Occipital lobe (tissue), 2 donors: ENCODE data around the gene DDX20. TPM values are rescaled to one million over a fixed set of nuclear protein-coding genes. Genes with fewer than 3 reads are reported as not detected.
"Not testable (repeated sequence)": the region's sequence is repeated elsewhere in the genome, so short reads cannot be mapped to it uniquely, and the experiment has no call there.

ENCODE experiments used
- DNase-seq: peaks from one replicate; lab custom pipeline; 2025; lab: John Stamatoyannopoulos, UW
- total RNA-seq: library from RNA; depleted of rRNA; stranded (reverse); fragments of >200 nt; gene quantifications from one replicate; pipeline ENCODE4 v1.2.3, GENCODE V29; 2014

Gene DDX20
- total RNA-seq, 1 donor from 2014 or later = 22.6 TPM

DNA sequence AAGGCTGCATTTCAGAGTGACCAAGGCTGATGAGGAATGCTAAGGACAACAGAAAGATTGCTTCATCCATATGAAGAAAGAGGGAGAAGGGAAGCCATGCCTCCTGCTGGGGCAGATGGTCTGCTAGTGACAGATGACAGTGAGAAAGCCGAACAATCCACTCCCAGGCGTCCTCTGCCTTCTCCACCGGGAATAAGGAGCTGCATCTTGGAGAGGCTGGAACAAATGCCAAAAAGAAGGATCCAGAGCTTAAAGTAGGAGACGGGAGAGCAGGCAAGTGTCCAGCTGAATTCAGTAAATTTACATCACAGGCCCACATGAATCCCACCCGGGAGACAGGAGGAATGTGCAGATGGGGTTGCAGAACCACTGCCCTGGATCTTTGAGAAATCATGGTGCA is 33.4 kb downstream of the DDX20 start:
- DNase-seq = no peak

DNA sequence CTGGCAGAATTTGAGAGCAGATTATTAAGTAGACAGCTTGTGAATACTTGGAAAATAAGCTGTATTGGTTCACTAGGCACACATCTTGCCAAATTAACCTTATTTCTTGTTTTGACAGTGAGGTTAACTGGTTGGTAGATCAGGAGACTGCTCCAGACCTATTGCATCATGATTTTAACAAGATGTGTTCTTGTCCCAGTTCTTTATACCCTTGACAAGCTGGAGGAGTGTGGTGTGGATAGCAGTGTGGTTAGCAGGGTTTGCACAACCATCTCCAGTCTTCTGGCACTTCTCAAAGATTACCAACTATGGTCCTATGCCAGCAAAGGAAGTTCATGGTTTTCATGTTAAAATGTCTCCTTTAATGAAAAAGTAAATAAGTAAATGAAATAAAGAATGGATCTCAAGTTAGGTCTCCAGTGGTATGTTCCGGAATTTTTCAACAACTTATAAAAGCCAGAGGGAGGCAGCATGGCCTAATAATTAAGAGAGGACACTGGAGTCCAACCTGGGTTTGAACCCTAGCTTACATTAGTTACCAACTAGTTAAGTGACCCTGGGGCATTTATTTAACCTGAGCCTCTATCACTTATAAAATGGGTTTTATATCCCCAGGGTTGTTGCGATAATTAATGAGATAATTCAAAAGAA is 34.1 kb downstream of the DDX20 start:
- no peak for DNase-seq

DNA sequence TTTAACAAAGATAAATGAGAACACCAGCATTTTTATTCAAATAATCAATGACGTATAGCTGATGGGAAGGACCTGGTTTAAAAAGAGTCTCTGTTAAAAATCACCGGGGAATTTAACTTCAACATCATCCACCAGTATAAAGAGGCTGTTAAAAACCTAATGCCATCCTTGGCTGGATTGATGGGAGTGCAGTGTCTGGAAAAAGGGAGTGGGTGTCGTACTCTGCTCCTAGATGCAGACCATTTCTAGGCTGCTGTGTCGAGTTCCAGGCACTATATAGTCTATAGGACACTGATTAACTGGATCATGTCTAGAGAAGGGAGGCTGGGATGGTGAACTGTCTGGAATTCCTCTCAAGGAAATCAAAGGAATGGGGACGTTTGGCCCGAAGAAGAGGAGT is 36.1 kb downstream of the DDX20 start:
- no peak for DNase-seq

DNA sequence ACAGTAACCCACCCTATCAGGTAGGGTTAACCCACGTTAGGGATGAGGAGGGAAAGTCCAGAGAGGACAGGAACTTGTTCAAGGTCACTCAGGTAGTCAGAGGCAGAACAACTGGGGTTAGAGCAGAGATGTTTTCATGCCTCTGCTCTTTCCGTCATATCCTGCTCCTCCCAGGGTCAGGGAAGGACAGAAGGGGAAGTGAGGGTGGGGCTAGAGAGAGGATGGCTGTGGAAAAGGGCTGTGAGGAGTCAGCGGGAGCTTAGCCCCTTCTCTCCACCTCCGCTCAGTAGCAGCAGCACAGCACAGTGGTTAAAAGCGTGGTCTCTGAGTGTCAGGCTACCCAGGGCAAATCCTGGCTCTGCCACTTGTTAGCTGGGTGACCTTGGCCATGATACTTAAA is 36.5 kb downstream of the DDX20 start:
- DNase-seq = no peak

DNA sequence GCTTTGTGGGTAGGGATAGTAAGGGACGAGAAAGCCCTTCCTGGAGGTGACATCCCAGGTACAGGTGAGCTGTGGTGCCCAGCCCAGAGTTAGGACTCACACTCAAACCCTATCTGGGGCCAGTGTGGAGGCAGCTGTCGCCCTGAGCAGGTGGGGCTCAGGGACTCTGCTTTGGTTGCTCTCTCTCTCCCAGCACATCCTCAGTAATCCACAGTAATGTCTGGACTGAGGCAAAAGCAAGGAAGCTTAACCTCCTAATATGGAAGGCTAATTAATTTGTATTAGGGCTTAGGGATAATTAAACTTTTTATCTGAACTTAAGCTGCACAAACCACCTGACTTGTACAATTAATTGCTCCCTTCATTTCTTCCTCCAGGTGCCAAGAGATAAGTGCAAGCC is 38.2 kb downstream of the DDX20 start:
- DNase-seq = no peak

DNA sequence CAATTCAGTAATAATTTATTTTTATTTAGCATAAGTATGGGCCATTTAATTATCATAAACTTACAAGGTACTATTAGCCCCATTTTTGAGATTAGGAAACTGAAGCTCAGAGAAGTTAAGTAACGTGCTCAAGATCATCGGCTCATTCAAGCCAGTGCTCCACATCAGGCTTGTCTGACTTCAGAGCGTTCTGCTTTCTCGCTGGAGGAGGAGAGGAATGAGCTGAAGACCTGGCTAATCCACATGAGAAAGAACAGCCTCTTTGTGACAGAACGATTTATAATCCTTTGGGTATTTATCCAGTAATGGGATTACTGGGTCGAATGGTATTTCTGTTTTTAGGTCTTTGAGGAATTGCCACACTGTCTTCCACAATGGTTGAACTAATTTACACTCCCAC is 39.7 kb downstream of the DDX20 start:
- no peak for DNase-seq

DNA sequence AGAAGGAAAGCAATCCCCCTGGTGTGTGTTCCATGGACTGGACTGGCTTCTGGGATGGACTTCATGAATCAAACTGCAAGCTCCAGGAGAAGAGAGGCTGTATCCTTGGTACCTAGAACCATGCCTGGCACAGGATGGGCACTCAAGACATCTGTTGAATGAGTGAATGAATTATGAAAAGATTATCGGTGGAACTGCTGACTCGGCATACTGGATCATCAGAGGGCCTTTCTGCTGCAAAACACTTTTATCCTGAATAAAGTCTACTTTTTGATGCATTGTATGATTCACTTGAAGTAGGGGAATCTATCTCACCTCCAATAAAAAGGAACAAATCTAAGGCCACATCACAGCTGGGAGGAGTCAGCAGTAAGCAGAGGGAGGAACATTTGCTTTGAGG is 42.9 kb downstream of the DDX20 start:
- DNase-seq = no peak

DNA sequence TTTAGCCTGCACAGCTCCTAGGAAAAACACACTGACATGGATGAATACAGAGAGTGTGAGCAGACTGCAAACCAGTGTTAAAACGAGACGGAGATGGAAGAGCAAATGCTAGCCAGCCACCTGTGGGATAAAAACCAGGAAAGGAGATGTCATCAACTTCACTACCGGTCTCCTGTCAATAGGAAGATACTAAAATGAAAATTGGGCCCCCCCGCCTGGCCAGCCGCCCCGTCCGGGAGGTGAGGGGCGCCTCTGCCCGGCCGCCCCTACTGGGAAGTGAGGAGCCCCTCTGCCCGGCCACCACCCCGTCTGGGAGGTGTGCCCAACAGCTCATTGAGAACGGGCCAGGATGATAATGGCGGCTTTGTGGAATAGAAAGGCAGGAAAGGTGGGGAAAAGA is 44.0 kb downstream of the DDX20 start:
- not testable (repeated sequence) for DNase-seq

DNA sequence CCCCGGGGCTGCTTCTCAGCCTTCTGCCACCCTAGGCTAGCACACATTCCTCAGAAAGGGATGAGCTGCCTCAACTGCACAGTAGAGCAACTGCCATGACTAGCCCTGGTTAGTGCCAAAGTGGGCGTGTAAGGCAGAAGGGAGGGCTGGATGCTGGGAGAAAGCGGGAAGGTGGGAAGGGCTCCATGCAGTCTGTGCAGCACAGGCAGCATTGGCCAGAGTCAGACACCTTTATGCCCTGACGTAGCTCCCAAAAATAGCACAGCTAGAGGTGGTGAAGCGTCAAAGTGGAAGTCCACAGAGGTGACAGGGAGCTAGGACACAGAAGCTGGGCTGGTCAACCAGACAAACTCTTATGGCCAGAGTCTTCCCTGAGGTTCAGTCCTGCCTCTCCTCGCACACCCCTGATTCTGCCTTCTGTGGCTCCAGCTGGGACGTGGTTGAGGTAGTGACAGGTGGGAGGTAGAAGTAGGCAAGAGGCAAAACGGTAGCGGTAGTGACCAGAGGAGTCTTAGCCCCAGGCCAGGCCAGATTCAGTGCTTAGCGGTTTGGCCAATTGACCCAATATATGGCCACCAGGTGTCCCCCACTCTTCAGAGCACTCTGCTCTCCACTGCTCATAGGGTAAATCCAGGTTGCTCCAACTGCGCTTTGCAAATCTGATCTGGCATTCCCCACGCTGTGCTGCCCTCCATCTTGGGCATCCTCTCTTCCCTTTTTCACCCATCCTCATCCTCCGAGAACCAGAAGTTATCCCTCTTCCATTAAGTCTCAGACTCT is 45.6 kb downstream of the DDX20 start:
- DNase-seq = no peak

DNA sequence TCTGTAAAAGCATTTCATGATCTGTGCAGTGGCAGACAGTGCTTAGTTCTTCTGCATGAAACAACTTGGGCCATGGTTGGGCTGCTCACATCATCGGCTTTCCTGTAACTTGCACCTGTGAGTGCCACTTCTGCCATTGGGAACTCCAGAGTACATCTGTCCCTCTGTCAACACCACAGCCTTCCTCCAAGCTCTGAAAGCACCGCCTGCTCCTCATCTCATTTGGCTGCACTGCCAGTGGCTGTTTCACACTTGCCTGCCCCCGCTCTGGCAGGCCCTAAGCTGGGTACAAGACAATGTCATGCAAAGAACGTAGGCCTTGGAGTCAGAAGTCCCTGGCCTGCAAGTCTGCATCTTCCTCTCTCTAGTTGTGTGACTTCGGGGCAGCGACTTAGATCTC is 46.4 kb downstream of the DDX20 start:
- DNase-seq = no peak

DNA sequence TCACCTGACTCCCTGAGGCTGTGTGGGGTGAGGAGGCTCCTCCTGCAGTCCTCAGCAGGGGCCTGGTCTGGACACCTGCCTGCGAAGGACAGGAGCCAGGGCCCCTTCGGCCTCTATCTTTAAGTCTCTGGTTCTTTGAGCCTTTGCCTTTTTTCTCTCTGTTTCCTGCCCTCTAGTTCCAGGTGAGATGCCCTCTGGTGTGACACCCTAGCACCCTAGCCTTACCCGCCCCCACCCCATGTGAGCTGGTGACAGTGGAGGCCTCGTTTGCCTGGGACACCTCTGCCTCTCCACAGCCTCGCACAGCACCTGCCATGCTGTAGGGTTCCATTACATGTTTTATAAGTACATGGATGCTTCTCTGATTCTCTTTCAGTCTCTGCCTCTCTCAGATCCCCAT is 47.3 kb downstream of the DDX20 start:
- no peak for DNase-seq

DNA sequence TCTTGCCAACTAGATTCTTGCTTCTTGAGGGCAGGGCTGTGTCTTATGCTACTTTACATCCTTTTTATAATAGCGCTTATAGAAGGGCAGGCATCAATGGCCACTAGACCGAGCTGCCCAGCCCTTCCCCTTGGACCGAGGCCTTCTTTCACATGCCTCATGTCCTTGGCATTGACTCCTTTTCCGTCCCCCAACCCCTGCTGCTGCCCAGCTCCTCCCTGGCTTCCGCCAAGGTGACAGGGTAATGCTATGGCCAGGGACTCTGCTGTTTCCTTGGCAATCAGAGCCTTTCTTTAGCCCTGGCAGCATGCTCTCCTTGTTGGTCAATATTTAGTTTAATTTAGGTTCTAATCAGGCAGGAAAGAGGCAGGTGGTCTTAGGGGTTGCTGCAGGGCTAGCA is 48.2 kb downstream of the DDX20 start:
- no peak for DNase-seq

DNA sequence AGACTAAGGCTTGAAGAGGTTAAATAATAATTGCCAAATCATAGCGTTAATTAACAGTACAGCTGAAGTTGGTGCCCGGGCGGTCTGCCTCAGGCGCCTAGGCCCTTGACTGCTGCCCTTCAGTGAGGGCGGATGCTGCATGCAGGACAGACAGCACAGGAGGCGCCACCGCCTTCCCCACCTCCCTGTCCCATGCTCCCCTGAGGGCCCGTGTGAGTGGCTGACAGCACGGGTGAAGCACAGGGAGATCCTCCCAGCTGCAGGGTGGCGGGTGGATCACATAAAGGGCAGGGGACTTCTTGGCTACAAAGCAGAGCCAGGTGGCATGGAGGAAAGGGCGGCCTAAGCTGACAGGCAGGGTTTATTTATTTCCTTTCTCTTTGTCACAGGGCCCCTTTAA is 49.1 kb downstream of the DDX20 start:
- no peak for DNase-seq

DNA sequence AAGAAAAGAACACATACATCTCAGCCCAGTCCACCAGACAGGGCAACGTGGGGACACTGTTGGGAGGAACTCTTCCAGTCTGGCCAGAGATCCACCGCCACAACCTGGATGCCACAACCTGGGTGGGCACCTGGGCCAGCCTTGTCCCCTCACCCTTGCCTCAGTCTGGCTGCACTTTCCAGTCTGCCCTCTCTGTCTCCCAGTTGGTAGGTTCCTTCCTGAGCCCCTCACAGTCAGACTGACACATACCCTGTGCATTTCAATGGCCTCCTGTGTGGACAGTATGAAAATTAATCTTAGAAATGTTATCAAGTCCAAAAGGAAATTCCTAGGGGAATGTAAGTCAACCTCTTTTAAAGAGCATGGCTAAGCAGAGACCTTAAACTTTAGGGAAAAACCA is 49.5 kb downstream of the DDX20 start:
- DNase-seq = no peak

DNA sequence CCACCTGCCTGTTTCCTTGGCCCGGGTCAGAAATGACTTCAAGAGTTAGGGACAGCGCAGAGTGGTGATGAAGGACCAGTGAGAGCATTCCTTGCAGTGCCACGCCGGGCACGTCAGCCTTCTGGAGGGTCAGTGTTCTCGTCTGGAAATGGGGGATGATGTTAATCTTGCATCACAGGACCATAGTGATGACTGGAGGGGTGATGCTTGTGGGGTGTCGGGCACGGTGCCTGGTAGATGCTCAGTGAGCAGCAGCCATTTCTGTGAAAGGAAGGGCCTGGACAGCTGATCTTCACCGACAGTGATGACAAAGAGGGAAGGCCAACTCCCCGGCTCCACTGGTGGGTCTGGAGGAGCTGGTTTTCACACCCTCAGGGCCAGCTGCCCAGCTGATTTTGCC is 56.2 kb downstream of the DDX20 start:
- no peak for DNase-seq

DNA sequence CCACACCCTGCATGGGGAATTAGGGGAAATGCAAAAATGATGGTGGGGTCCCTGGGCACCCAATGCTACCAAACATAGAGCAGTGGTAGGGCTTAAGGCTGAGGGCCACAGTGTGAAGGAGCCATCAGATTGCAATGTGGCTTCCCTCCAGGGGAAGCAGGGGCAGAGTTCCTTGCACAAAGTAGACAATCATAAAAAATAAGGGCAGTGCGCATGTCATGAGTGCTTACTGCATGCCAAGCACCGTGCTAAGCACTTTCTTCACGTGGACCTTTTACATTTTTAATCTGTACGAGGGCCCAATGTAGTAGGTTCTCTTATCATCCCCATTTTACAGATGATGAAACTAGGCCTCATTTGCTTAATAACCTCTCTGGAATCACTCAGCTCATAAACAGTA is 56.6 kb downstream of the DDX20 start:
- no peak for DNase-seq

DNA sequence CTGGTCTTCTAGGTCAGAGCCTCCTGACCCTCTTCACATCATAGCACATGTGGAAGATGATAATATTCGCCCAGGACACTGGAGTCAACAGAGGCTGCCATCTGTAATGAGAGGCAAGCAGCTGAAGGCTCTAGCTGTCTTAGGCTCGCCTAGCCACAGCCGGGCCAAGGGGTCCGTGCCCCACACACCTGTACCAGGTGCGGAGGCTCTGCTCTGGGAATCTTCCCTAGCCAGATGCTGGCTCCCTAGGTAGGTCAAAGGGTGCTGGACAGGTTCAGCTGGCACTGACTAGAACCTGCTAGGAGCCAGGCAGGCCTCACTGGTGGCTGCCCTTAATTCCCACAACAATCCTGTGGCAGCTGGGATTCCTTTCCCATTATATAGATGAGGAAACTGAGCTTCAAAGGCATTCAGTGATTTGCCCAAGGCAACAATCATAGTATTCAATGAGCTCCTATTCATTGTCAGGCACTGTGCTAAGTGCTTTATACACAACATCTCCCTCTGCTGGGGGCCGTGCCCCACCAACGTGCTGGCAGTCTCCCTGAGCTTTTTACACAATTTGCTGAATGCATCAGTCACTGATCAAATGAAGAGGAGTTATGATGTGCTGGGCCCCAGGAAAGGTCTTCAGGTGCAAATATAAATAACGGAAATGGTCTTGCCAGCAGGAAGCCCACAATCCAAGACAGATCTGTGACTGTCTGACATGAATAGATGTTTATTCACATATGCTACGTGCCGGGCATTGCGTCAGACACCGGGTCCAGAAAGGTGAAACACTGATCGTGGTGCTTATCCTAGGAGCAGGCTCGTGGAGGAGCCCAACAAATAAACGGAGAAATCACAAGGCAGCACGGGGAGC is 58.0 kb downstream of the DDX20 start:
- DNase-seq = no peak

DNA sequence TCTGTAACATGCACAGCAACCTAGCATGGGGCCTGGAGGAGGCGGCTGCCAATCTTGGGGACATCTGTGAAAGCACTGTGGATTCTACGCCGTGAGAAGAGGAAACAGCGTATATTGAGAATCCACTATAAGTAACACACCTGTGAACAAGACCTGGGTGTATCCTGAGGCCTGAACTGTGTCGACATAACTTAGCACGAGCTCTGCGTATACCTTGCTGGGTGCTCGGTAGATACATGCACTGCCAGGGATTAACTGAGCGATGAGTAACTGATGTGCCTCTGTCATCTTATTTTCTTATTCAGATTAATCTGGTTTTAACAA is 58.6 kb downstream of the DDX20 start:
- DNase-seq = no peak

DNA sequence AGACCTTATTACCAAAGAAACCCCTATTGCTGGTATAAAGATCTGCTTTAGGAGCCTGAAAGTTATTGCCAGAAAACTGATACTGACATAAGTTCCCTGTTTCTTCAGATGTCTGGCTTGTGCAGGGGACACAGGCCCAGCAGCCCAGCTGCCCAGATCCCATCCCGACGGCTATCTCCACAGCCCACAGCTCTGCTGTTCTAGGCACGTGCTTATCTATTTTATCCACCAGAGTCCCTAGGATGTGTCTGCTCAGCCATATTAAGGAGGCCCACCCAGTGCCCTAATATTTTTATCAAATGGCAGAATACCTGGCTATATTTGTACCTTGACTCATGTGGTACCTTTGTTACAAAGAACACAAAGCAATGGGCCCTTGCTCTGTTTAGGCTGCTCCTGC is 58.9 kb downstream of the DDX20 start:
- DNase-seq = no peak
